GM23248 (cell line): ENCODE results near the gene FIP1L1. TPM values are rescaled to one million over a fixed set of nuclear protein-coding genes. Genes with fewer than 3 reads are reported as not detected.
A peak's percentile ranks its signal among the peaks of the same experiment; 100 is the strongest.

Experiments used
- DNase-seq: peaks from one replicate; pipeline ENCODE4 v3.0.0-alpha.2; 2015
- H2AFZ ChIP-seq: fragments of 200-600 bp; sonication (generic); 2 replicates; pipeline ENCODE4 v1.6.1; 2016; ENCODE audit warnings: antibody characterized with exemption
- H3F3A ChIP-seq: fragments of 200-600 bp; sonication (generic); 2 replicates; pipeline ENCODE4 v1.6.1; 2016; ENCODE audit warnings: mild to moderate bottlenecking, antibody characterized with exemption, mixed run types; ENCODE audit not compliant: insufficient read depth
- H3K27ac ChIP-seq: fragments of 200-600 bp; sonication (generic); 2 replicates; pipeline ENCODE4 v1.5.1; 2016; ENCODE audit warnings: mild to moderate bottlenecking
- H3K27me3 ChIP-seq: fragments of 200-600 bp; sonication (generic); replicated peaks from 2 replicates; pipeline ENCODE4 v1.6.1; 2016; ENCODE audit warnings: mild to moderate bottlenecking; ENCODE audit not compliant: insufficient read depth
- H3K36me3 ChIP-seq: fragments of 200-600 bp; sonication (generic); 2 replicates; pipeline ENCODE4 v1.6.1; 2016; ENCODE audit warnings: low read depth, mild to moderate bottlenecking
- H3K4me1 ChIP-seq: fragments of 200-600 bp; sonication (generic); 2 replicates; pipeline ENCODE4 v1.6.1; 2016; ENCODE audit warnings: mild to moderate bottlenecking; ENCODE audit not compliant: insufficient read depth
- H3K4me2 ChIP-seq: fragments of 200-600 bp; sonication (generic); one replicate; pipeline ENCODE4 v1.6.1; 2016; ENCODE audit warnings: mild to moderate bottlenecking; ENCODE audit not compliant: unreplicated experiment
- H3K4me3 ChIP-seq: fragments of 200-600 bp; sonication (generic); 2 replicates; pipeline ENCODE4 v1.5.1; 2016; ENCODE audit warnings: mild to moderate bottlenecking
- H3K79me2 ChIP-seq: fragments of 200-600 bp; sonication (generic); 2 replicates; pipeline ENCODE4 v1.6.1; 2016; ENCODE audit warnings: mild to moderate bottlenecking; ENCODE audit not compliant: insufficient read depth
- H3K9ac ChIP-seq: fragments of 200-600 bp; sonication (generic); 2 replicates; pipeline ENCODE4 v1.6.1; 2016; ENCODE audit warnings: mild to moderate bottlenecking
- H3K9me2 ChIP-seq: fragments of 200-600 bp; sonication (generic); 2 replicates; pipeline ENCODE4 v1.6.1; 2016; ENCODE audit warnings: mixed run types, mild to moderate bottlenecking, moderate library complexity; ENCODE audit not compliant: insufficient read depth
- H3K9me3 ChIP-seq: fragments of 200-600 bp; sonication (generic); one replicate; pipeline ENCODE4 v1.6.1; 2017; ENCODE audit warnings: low read depth
- H4K20me1 ChIP-seq: fragments of 200-600 bp; sonication (generic); 2 replicates; pipeline ENCODE4 v1.6.0; 2016; ENCODE audit not compliant: insufficient read depth
- EZH2 ChIP-seq: fragments of 200-600 bp; sonication (generic); IDR thresholded peaks from 2 replicates; pipeline ENCODE4 v1.6.1; 2018; ENCODE audit warnings: antibody characterized with exemption, mild to moderate bottlenecking; ENCODE audit not compliant: insufficient read depth, poor library complexity, severe bottlenecking
- EZH2phosphoT487 ChIP-seq: fragments of 200-600 bp; sonication (generic); IDR thresholded peaks from 2 replicates; pipeline ENCODE4 v1.6.1; 2018; ENCODE audit warnings: antibody characterized with exemption, moderate library complexity, mild to moderate bottlenecking, low read depth; ENCODE audit not compliant: insufficient read depth
- WGBS, 2 experiments: methylation state at CpG; one replicate each; pipeline ENCODE4 v1.1.6; 2015 to 2017; ENCODE audit warnings: low lambda C conversion rate in 2 of 2, low coverage in 1 of 2; ENCODE audit errors: missing lambda C conversion rate in 2 of 2; 5-methylcytosine and 5-hydroxymethylcytosine counted together
- in situ Hi-C: fragments of 300-500 bp; cut with MboI; formaldehyde crosslinking; loops from 2 replicates; pipeline ENCODE4 v1.15.0; 2020
- polyA plus RNA-seq: library from polyadenylated mRNA; unstranded; fragments of >200 nt; fragmentation: Nextera tagmentation; extraction: Ambion mirVana; gene quantifications from 2 replicates; pipeline ENCODE4 v1.2.1, GENCODE V29; 2016
- total RNA-seq: library from RNA; depleted of rRNA; stranded (reverse); fragments of >200 nt; shearing (Covaris generic); gene quantifications from 2 replicates; pipeline ENCODE4 v1.2.3, GENCODE V29; 2014

Gene FIP1L1
- total and polyA plus RNA-seq, 2 experiments from 2014 or later, result 55.2 to 67.6 TPM

DNA sequence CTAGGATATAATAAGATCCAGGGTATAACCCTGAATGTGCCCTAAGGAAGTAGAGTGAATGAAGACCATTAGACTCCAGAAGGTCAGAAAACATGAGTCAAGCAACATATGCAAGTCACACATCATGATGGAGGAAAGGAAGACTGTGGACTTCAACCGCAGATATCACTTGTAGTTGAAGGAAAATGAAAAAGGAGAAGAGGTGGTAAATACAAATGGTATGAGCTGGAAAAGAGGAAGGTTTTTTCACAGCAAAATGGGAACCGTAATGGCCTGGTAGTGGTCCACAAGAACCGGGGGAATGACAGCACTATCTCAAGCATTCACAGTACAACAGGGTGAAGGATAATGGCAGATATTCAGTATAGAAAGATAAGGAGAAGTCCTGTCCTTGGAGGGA lies 6.4 kb upstream of the FIP1L1 start:
- peaks cover 4% of the 10 kb centered on the region; the same call in 1 of the 2 replicates for H3F3A ChIP-seq
- no peak overlapping the region for H3K4me3 ChIP-seq
- H2AFZ ChIP-seq, result peak overlapping the region; percentile 13; the same call in 1 of the 2 replicates
- no peak for DNase-seq
- H4K20me1 ChIP-seq, result no peaks in the 10 kb centered on the region
- H3K79me2 ChIP-seq, result no peaks in the 10 kb centered on the region
- no peaks in the 10 kb centered on the region for H3K9me3 ChIP-seq
- H3K27ac ChIP-seq, result no peak overlapping the region
- no peaks in the 10 kb centered on the region for H3K27me3 ChIP-seq
- 91 to 98% methylated on average over 3 of the region's 3 CpGs for WGBS, 2 experiments
- no peaks in the 10 kb centered on the region for H3K36me3 ChIP-seq
- no peak overlapping the region for H3K4me2 ChIP-seq
- H3K9me2 ChIP-seq, result no peaks in the 10 kb centered on the region
- no peaks in the 10 kb centered on the region for H3K4me1 ChIP-seq
- in situ Hi-C loops, result loop anchor here (25.0 kb wide), 1 partner anchor 359 kb away; no protein-coding TSS in a partner anchor
- H3K9ac ChIP-seq, result no peak overlapping the region
- no peak for TF ChIP-seq EZH2
- TF ChIP-seq EZH2phosphoT487, result no peak

DNA sequence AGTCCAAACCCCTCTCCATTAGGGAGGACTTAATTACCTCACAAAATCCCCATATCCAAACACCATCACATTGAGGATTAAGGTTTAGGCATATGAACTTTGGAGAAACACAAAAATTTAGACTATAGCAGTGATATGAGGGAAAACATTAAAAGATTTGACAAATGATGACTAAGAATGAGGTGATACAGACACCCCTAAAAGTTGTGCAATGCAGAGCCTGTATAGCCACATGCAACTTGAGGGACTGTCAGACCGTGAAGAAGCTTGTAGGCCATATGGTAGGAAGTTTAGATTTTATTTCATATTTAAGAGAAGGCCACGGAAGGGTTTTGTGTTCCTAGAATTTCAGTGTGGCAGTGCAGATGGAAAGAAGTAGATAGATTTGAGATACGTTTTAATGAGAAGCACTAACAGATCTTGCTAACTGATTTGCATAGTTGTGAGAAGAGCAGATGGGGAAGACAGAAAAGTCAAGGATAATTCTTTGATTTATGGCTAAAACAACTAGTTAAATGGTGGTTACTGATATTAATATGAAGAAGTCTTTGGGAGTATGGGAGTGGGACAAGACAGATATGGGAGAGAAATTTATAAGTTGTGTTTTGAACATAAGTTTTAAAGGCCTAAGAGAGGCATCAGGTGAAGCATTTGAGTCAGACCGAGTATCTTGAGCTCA lies 5.5 kb upstream of the FIP1L1 start:
- Histone ChIP-seq H2AFZ (no peak overlapping the region), H4K20me1 (no peaks in the 10 kb centered on the region), H3F3A (no peaks in the 10 kb centered on the region), H3K27me3 (no peaks in the 10 kb centered on the region), H3K36me3 (no peaks in the 10 kb centered on the region), H3K79me2 (no peaks in the 10 kb centered on the region), H3K4me3 (no peak overlapping the region), H3K9ac (no peak overlapping the region), H3K9me3 (no peaks in the 10 kb centered on the region), H3K27ac (no peak overlapping the region), H3K4me1 (0 out of 2 replicates have a peak, but pooled peaks cover 3% of the 10 kb centered on the region), H3K9me2 (no peaks in the 10 kb centered on the region), H3K4me2 (no peak overlapping the region)
- DNase-seq, result no peak
- WGBS, 2 experiments, result 79% methylated on average over 4 of the region's 4 CpGs
- TF ChIP-seq EZH2phosphoT487 (no peak), EZH2 (no peak)
- in situ Hi-C loops, result loop anchor here (25.0 kb wide), 1 partner anchor 360 kb away; no protein-coding TSS in a partner anchor

DNA sequence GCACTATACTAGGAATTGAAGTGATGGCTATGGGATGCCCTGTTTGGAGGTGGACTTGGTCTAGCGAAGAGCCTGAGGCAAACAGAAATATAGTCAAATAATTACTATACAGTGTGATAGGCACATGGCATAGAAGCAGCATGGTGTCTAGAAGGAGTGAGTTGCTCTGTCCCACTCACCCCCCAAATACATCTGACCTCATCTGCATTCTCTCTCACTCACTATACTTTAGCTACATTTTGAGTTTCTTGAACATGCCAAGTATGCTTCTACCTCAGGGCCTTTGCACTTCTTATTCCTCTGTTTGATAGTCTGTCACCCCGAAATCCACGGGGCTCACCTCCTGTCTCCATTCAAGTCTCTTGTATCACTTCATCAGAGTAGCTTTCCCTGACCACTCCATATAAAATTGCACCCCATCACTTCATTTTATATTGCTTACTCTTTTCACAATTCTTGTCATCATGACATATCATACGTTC lies 2.6 kb upstream of the FIP1L1 start:
- WGBS, 2 experiments, result 61 to 72% methylated on average over 4 of the region's 4 CpGs
- no peak overlapping the region for H3K4me3 ChIP-seq
- in situ Hi-C loops, result loop anchor here (25.0 kb wide), 1 partner anchor 363 kb away; no protein-coding TSS in a partner anchor

DNA sequence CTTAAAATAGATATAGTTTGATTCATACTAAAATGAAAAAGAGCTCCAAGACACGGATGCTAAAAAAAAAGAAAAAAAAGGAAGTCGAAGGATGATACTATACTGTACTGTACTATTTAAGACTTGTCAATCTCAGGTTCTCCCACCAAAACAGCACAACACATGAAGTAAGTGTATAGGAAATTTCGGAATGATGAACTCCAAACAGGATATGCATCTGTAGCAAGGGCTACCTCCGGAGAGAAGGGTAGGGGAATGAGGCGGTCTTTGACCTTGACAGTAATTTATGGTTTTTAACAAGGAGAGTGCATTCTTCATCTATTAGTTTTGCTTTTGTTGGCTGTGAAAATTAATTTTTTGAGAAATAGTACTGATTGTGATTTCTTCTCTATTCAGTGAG lies 541 bp upstream of the FIP1L1 start:
- H3K36me3 ChIP-seq, result 0 out of 2 replicates have a peak, but pooled peaks cover 14% of the 10 kb centered on the region
- peak overlapping the region; percentile 90 for H2AFZ ChIP-seq
- in situ Hi-C loops, result no loop called here
- H3K9ac ChIP-seq, result peak overlapping the region; percentile 90
- H3K9me2 ChIP-seq, result no peaks in the 10 kb centered on the region
- H4K20me1 ChIP-seq, result no peaks in the 10 kb centered on the region
- H3K27ac ChIP-seq, result peak overlapping the region; percentile 27; the same call in 1 of the 2 replicates
- TF ChIP-seq EZH2, result no peak
- no peak for TF ChIP-seq EZH2phosphoT487
- H3K79me2 ChIP-seq, result peaks cover 44% of the 10 kb centered on the region
- peaks cover 29% of the 10 kb centered on the region for H3K4me1 ChIP-seq
- WGBS, 2 experiments, result 41 to 57% methylated on average over 5 of the region's 5 CpGs
- peak overlapping the region; percentile 91 for H3K4me2 ChIP-seq
- peaks cover 3% of the 10 kb centered on the region; the same call in 1 of the 2 replicates for H3F3A ChIP-seq
- H3K9me3 ChIP-seq, result no peaks in the 10 kb centered on the region
- peak overlapping the region; percentile 93 for H3K4me3 ChIP-seq
- peak; percentile 14 for DNase-seq
- no peaks in the 10 kb centered on the region for H3K27me3 ChIP-seq

More for the DNA sequence above, 2.6 kb upstream of the FIP1L1 start:
- H3K27me3 ChIP-seq, result no peaks in the 10 kb centered on the region
- no peaks in the 10 kb centered on the region for H4K20me1 ChIP-seq
- peaks cover 24% of the 10 kb centered on the region for H3K79me2 ChIP-seq
- H3K4me2 ChIP-seq, result no peak overlapping the region
- no peak for DNase-seq
- H3K4me1 ChIP-seq, result peaks cover 14% of the 10 kb centered on the region
- H3K9me2 ChIP-seq, result no peaks in the 10 kb centered on the region
- 0 out of 2 replicates have a peak, but pooled peaks cover 3% of the 10 kb centered on the region for H3K36me3 ChIP-seq
- no peaks in the 10 kb centered on the region for H3K9me3 ChIP-seq
- no peak overlapping the region for H3K9ac ChIP-seq
- no peak for TF ChIP-seq EZH2phosphoT487
- TF ChIP-seq EZH2, result no peak
- peaks cover 3% of the 10 kb centered on the region; the same call in 1 of the 2 replicates for H3F3A ChIP-seq
- no peak overlapping the region for H3K27ac ChIP-seq
- no peak overlapping the region for H2AFZ ChIP-seq
